ENCODE data around the gene C10orf95.

GRCh38 chr10:102400598-102401341, 50.6 kb downstream of the C10orf95 start:
- TF ChIP-seq POLR2A (IDR thresholded peaks at IDR 0.05) (no peak), POLR2AphosphoS5 (IDR thresholded peaks at IDR 0.05) (no peak)
- TF ChIP-seq, protein P1, sequence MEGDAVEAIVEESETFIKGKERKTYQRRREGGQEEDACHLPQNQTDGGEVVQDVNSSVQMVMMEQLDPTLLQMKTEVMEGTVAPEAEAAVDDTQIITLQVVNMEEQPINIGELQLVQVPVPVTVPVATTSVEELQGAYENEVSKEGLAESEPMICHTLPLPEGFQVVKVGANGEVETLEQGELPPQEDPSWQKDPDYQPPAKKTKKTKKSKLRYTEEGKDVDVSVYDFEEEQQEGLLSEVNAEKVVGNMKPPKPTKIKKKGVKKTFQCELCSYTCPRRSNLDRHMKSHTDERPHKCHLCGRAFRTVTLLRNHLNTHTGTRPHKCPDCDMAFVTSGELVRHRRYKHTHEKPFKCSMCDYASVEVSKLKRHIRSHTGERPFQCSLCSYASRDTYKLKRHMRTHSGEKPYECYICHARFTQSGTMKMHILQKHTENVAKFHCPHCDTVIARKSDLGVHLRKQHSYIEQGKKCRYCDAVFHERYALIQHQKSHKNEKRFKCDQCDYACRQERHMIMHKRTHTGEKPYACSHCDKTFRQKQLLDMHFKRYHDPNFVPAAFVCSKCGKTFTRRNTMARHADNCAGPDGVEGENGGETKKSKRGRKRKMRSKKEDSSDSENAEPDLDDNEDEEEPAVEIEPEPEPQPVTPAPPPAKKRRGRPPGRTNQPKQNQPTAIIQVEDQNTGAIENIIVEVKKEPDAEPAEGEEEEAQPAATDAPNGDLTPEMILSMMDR (IDR thresholded peaks at IDR 0.05 in 8 of 11, conservative IDR thresholded peaks at IDR 0.05 in 3 of 11): no peak

Measured in spleen (tissue), 7 donors.